ENCODE measurements around the gene EPHB3.

EPHB3 gene

DNA sequence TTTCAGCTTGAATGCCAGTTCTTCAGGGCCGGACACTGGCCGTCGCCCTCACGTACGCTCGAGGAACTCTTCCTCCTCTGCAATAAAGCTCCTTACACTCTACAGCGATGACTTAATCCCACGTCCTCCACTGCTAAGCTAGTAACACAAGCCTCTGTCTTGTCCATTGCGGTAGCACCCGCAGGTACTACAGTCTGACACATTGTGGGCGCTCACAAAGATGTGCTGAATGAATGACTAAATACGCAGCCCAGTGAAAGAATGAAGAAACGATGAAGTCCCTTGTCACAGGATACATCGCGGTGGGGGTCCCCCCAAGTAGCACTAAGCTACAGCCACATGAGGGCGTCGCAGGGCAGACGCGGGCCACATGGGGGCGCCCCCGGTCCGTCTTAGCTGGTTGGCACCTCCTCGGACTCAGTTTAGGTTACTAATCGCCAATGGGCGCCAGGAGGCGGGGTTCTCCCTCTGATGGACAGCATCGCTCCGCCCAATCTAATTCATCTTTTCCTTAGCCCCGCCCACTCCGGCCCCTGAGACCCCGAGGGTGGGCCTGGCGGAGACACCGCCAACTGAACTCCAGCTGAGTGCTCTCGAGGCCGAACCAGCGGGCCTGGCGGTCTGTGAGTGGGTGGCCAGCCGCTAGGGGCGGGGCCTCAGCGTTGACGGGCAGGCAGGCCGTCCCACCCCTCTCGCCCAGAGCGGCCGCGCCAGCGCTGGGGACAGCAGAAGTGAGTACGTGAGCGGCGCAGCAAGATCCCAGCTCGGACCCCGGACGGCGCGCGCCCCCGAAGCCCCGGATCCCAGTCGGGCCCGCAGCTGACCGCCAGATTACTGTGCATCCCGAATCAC is at the start of gene EPHB3:
EPHB3 (plus strand) TSS at position 725 of the 852 bp plus-strand sequence. CDS start 451 bp downstream, outside the sequence.
- peak; percentile 95 for DNase-seq

DNA sequence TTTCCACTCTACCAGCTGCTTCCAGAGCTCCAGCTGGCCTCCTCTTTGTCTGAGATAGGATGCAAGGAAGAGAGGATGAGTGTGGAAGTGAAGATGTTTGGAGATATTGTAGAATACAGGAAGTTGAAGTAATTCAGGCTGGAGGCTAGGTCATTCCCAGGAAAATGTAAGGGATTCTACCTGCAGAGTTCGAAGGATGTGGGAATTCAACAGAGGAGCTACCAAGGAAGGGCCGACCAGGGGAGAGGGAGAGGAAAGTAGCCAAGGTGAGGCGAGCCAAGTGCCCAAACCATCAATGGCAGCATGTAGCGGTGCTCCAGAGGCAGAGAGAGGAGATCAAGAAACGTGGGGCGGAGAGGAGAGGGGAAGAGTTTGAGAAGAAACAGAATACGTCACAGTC is 49.0 kb upstream of the EPHB3 start:
- no peak for DNase-seq

DNA sequence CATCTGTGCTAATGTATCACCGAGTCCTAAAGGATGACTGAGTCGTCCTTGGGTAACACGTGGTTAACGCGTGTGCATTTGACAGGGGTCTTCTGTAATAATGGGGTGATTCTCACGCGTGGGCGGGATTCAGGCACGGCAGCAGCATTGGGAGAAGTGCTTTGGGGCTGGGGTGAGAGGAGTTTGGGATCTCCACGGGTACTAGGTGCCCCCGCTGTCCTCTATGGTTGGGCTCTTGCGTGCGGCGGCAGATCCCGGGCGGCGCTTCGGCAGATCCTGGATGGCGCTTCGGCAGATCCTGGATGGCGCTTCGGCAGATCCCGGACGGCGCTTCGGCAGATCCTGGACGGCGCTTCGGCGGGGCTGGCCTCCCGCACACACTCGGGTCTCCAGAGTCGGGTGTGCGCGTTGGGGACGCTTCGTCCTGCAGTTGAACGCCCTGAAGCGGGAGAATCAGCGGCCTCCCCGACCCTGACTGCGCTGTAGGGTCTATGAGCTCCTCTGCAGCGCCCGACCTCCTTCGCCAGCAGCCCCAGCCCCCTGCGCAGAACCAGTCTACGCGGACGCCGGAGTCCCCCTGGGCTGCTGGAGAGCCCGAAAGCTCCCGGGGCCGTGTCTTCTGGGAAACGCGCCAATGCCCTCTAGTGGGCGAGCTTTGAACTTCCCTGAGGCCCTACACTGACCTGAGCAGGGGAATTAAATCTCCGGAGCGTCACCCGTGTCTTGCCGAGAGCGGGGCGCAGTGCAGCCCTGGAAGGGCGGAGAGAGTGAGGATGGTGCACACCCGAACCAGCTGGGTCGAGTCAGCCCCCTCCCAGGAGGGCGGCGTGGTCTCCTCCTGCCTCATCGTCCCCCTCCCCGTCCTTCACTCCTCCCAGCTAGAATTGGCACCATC is 48.1 kb upstream of the EPHB3 start:
- DNase-seq: peak; percentile 10

DNA sequence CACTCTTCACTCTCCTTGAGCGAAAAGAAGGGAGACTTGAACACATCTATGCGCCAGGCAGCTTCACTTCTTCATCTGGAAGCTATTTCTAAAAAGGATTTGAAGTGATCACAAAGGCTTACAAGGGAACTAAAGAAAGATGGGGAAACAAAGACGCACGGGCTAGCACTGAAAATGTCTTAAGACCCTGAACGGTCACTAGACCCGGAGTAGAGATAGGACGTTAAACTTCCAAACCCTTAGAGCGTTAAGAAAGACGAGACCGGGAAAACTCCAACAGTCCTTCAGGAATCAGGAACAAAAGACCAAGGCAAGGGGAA is 47.5 kb upstream of the EPHB3 start:
- no peak for DNase-seq

DNA sequence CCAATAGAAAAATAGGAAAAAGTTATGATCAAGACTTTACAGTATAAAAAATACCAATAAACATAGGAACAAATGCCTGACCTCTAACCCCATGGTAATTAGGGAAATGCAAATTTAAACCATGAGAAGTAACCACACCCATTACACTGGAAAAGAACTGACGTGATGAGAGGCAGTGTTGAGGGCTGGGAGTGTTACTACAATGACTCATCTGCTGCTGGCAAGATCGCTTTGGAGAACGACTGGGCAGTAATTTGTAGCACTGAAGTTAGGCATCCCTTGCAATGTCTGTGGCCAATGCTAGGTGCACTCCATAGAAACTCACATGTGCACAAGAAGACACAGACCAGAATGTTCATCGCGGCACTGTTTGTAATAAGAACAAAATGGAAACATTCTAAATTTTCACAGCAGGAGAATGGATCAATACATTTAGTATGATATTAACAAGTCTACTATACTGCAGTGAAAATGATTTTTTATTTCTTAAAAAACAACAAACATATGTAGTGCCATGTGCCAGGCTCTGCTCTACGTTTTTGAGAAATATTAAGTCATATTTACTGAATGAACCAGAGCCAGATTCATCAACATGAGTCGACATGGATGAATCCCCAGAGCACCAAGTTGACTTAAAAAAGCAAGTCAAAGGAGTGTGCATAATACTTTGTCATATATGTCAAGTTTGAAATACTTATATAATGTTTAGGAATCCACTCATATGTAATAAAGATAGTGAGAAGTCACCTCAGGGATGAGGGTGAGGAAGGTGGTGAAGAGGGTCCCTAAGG is 37.6 kb upstream of the EPHB3 start:
- DNase-seq: no peak

DNA sequence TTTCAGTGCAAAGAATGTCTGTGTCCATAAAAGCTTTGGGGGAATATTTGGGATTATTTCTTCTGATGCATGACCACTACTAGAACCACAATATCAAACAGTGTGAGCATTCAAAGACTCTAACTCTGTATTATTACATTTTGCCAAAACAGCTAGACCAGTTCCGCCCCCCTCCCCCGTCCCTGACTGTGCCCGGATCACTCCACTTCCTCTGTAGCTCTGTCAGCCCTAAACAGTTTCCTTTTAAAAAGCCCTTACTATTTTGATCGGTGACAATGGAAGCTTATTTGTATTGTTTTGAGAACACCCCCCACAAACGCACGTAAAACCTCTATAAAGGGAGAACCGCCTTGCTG is 36.6 kb upstream of the EPHB3 start:
- DNase-seq: no peak

DNA sequence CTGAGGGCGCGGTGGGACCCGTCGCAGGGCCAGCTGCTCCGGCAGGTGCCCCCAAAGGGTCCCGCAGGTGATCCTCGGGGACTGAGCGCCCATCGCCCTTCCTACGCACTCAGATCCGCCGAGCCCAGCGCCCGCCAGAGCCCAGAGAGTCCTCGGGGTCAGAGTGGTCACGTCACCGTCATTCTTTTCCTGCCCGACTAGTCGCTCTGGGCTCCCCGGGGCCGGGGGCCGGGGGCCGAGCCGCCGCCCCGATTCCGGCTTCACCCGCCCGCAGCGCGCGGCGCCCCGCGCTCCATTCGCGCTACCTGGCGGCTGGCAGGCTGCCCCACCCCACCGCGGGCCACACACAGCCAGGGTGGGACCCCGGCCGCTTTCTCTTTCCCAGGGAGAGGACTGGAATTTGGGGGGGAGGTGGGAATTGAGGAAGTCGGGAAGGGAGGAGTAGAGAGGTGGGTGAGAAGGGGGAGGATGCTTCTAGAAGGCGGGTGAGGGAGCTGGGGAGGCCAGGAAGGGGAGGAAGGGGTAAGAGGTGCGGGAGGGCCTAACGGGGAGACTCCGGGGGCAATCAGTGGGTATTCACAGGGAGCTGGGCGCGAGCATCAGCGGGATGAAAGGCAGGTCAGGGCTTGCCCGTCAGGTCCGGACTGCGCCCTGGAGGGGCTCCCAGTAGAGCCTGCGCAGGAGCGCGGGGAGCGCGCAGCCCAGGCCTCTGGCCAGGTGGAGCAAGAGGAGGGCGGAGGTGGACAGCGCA is 36.1 kb upstream of the EPHB3 start:
- no peak for DNase-seq

DNA sequence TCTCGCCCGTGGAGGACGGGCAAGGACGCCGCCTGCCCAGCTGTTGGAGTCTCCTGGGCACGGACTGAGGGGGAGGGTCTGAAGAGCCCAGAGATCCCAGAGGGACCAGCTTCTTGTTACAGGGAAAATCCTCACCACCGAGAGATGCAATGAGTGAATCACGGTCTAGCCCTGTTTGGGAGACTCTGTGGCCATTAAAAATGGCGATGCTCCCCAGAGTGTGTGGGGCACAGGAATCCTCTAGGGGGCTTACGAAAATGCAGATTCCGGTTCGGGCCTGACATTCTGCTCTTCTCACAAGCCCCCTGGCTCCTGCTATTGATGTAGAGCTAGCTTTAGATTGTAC is 35.5 kb upstream of the EPHB3 start:
- no peak for DNase-seq

DNA sequence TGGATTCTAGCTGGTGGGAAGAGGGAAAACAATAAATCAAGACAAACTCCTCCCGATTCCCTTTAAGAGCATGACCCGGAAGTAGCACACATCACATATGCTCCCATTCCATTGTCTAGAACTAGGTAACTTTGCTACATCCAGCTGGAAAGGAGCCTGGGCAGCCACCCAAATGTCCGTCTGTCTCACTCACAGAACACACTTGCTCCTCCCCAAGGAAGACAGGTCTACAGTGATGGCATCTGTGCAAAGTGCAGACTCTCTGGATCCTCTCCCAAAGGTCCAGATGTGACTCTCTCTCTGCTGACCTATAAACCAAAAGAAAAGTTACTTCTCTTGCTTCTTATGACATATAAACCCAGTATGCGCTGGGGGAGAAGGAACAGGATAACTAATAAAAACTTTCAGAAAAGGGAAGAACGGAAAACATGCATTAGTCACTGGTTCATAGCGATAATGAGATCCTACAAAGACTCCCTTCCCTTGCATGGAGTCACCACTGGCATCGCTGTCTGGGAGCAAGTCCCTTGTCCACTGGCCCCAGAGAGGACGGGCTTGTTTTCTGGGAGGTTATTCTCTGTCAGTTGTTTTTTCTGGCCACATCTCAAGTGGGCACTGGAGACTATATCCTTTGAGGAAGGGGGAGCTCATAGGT is 29.8 kb upstream of the EPHB3 start:
- DNase-seq: no peak

DNA sequence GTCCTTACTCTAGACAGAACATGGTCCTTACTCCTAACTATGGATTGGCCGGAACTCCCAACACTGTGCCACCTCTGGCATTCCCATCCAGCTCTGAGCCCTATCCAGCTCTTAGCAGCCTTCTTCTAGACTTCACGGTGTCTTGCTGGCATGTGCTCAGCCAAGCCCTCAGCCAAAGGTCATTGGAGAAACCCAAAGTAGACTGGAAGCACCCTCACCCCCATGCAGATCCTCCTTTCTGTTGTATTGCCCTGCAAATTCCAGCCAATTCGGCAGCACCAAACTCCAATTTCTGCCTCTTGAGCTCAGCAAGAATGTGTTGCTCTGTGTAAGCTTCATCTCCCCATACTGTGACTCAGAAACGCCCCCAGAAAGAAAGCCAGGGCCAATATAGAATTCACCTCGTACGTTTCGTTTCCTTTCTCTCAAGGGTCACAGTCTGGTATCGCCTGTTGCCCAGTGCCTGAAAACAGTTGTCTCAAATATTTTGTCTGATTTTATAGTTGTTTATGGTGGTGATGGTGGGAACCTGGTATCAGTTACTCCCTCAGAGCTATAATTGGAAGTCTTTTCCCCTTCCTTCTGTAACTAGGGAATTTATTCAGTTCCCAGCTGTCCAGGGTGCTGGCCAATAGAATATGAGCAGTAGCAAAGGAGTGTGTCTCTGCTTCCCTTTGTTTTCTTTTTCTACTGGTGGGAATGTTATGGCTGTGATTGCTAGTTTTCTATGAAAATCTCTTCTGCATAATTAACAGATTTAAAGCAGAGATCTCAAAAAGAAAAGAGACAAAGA is 28.4 kb upstream of the EPHB3 start:
- DNase-seq: no peak

DNA sequence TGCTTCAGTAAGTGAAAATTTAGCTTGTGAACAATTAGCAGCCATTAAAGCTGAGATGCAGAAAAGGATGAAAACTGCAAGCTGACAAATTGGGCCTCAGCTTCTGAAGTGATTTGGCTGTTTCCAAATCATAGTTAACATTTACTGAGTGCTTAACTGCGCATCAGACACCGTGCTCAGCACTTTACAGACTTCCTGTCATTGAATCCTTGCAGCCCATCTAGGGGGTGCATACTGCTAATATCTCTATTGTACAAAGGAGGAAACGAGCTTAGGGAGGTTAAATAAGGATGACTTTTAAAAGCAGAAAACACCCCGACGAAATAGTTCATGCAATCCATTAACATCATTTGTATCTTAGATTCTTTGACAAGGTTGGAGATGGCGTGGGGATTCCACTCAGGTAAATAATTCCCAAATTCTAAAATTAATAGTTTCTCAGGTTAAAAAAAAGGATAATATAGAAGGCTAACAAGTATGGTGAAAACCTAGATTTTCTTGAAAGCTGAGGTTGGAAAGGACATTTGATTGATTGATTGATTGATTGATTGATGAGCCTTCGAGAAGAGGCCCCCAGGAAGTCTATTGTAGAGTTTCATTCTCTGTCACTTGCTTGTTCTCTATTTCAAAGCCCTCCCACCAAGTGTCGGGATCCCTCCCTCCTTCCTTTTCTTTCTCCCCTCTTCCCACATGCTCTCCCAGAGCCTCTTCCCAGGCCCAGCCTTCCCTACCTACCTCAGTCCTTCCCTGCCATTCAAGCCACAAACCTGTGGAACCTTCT is 23.5 kb upstream of the EPHB3 start:
- DNase-seq: no peak

DNA sequence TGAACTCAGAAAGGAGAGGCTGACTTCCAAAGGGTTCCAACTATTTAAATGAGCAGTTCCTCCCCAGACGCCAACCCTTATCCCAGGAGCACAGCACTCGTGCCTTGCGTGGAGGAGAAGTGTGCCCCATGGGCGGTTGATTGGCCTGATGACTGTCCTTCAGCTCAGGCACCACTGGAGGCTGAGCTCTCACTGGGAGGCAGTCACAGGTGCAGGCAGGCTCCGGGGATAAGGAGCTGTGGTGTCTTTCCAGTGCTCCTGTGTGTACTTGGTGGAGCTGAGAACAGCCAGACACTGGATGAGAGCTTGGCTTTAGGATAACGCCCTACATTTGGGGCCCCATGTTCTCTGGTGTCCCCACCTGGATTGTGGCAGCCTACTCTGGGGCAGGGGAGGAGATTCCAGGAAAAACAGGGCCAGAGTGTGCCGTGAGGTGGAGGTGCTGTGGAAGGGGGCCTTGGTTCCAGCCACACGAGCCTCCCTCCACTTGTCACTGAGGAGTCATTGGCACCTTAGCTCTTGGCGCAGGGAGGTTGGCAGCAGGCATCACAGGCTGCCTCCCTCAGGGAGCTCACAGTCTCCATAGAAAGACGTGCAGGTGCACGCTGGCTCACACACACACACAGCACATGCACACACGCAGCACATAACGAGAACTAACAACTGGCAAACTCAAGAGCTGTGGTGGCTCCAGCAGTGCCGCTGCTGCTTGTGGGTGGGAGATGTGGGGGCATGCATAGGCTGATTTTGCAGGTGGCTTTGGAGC is 22.7 kb upstream of the EPHB3 start:
- no peak for DNase-seq

DNA sequence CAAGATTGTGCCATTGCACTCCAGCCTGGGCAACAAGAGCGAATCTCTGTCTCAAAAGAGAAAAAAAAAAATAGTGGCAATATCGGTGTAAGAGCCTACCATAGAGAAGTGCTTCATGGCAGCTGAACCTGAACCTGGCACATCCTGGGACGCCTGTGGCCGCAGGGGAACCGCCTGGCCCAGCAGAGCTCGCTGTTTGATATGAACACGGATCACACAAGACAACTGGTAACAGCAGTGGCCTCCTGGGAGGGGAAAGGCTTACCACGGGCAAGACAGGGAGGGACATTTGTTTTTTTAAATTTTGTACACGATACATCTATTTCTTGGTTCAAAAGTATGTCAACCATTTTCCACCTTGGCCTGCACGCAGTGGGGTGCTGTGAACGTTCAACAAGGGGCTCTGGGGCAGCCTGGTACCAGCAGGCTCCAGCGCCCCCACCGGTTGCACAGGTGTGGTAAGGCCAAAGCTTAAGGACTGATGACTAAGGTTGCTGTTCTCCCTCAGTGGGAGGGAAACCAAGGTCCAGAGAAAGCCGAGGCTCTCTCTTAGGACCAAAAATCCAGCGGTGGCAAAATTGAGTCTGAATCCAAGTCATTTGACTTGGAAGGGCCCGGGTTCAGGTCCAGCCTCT is 21.7 kb upstream of the EPHB3 start:
- DNase-seq: no peak

DNA sequence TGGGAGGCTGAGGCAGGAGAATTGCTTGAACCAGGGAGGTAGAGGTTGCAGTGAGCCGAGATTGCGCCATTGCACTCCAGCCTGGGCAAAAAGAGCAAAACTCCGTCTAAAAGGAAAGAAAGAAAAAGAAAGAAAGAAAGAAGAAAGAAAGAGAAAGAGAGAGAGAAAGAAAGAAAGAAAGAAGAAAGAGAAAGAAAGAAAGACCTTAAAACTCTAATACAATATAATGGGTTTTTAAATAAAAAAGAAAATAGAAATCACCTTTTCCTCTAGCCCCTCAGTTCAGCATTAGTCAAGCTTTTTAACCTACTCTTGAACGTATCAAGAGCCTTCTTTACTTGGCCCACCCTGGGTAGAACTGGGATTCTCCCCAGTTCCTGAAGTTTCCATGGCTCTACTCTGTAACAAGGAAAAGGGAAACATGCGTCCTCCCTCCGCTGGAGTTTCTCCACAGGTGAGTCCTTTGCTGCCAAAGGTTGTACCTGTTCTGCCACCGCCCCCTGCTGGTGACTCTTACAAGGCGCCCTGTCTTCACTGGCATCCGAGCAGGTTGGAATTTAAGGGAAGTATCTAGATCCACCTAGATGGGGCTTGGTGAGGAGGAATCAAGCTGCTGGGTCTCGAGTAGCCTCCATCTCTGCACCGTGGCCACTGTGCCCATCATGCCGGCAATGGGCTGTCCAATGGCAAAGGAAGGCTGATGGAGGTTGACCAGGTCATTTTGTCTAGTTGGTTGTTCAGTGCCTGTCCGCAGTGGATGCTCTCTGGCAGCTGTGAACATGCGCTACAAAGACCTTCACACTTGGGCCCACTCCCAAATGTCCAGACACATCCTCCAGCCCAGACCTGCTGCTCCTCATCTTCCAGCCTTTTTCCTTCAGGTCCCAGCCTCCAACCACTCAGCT is 20.6 kb upstream of the EPHB3 start:
- DNase-seq: no peak

DNA sequence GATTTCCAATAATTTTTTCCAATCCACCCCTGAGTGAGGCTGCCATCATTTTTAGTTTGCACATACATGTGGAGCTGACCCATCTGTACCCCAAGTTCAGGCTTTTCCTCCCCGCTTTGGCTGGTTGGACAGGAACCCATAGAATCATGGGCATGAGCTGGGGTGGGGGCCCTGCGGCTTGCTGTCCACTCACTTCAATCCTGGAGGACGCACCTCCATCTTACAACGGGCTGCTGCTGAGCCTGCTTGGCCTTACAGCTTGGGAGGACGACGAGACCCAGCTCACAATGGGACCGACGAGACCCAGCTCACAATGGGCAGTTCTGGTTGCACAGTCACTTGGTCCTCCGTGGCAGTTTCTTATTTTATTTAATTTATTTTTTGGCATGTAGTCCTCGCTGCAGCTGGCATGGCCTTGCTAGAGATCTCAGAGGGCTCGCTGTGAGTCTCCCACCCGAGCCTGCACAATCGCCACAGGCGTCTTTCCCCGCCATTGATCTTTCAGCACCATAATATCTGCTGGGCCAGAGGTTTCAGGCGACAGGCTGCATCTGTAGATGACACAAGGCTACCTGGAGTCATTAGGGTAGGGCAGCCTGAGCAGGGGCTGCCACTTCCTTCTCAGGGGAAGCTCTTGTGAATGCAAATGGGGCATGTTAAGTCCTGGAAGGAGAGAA is 19.6 kb upstream of the EPHB3 start:
- no peak for DNase-seq

DNA sequence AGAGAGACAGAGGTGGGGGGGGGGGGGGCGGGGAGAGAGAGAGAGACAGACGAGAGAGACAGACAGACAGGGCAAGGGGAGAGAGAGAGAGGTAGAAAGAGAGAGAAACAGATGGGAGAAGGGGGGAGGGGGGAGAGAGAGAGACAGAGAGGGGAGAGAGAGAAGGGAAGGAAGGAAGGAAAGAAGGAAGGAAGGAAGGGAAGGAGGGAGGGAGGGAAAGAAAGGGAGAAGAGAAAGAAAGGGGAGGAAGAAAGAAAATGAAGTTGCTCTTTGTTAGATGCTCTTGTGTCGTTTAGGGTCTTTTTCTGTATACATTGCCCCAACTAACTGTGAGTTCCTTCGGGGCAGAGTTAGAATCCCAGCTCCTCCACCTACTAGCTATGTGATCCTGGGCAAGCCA is 19.0 kb upstream of the EPHB3 start:
- DNase-seq: no peak

DNA sequence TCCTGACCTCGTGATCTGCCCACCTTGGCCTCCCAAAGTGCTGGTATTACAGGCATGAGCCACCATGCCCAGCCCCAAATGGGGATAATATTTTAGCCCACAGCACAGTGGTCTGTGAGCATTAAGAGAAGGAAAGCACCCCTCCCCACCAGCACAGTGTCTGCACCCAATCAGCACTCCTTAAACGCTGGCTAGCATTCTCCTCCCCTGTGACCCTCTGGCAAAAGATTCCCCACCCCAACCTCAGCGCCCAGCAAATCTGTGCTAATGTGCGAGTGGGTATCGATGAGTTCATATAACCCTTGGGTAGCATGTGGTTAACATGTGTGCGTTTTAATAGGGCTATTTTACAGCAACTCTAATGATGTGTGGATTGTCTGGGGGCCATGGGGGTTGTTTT is 18.3 kb upstream of the EPHB3 start:
- no peak for DNase-seq
